DMS79 treated with DMSO at 0.1 percent for 48 hours (cell line): ENCODE data around the gene DHX38.
A peak's percentile ranks its signal among the peaks of the same experiment; 100 is the strongest.

Experiments used
- DNase-seq: peaks from one replicate; lab custom pipeline; 2025; lab: John Stamatoyannopoulos, UW

DHX38 gene

DNA sequence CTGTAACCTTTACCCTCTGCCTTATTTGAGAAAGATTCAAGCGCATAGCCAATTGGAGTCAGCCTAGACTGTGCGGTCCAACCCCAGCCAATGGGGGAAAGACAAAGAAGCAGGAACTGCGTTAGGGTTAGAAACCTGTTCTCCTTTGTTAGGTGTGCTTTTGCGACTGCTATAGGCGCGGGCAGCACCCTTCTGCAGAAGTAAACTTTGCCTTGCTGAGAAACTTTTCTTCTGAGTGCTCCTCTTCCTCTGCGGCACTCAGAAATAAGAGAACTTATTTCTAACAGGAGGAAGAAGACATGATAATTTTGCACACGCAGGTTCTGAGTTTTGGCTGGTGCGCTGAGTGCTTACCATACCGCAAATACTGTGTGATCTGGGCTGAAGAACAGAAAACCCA is 9.2 kb upstream of the DHX38 start:
- no peak for DNase-seq

DNA sequence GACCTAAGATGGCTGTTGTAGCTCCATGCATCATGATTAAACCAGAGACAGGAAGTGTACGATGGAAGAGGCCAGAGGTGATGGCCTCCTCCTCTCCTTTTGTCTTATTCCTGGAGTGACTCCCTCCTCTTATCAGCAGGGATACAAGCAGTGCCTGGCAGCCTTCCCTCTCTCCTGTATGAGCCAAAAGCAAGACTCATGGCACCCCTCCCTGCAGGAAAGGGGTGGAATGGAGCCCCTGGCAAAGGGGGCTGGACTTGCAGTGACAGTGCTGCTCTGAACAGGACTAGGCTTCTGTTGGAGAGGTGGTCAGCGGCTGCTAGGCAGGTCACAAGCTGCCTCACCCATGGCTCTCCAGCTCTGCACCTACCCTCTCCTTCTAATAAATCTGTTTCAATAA is 8.6 kb upstream of the DHX38 start:
- DNase-seq, result no peak

DNA sequence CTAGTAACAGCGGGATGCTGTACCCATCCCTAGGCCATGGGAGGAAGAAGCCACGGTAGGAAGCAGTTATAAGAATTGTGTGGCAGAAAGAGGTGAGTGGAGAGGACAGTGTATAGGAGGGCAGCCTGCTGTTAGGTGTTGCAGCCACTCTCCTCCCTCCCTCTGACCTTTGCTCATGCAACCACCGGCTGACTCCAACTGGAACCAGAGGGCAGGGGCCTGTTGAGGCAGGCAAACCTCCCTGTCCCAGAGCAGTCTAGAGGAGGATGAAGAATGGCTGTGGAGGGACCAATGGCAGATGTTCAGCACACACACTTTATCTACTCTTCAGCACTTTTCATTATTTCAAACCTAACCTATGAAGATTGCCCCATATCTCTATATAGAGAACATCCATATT is 2.4 kb upstream of the DHX38 start:
- no peak for DNase-seq

DNA sequence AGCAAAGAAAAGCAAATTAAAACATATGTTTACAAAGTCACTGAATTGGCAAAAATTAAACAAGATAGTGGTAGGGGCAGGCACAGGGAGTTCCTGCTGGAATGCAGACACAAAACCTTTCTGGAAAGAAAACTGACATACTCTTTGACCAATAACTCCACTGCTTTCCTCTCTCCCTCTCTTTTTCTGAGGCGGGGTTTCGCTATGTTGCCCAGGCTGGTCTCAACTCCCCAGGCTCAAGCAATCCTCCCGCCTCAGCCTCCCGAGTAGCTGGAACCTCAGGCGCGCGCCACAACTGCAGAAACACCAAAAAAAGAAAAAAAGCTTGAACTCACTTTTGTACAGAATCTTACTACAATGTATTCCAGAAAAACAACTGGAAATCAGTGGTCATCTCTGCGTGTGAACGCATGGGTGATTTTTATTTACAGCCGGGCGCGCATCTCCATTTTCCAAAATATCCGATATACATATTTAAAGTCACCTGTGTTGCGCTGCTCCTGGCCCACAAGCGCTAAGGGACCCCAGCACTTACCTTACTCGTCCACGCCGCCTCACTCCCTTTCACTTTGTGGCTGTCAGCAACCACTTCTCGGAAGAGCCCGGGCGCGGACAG is 707 bp upstream of the DHX38 start:
- DNase-seq, result no peak

DNA sequence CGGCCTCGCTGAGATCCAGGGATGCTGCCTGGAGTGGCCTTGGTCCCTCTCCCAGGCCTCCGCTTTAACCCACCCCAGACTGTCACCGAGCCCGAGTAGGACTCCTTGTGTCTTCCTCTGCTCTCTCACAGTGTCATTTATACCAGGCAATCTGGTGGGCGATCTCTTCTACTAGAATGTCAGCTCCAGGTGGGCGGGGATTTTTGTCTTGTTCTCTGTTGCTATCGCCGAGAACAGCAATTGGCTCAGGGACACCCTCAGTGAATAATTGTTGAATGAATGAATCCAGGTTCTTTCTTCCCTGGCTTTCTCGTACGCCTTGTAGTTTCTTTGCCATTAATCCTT is 591 bp downstream of the DHX38 start:
- DNase-seq, result no peak

DNA sequence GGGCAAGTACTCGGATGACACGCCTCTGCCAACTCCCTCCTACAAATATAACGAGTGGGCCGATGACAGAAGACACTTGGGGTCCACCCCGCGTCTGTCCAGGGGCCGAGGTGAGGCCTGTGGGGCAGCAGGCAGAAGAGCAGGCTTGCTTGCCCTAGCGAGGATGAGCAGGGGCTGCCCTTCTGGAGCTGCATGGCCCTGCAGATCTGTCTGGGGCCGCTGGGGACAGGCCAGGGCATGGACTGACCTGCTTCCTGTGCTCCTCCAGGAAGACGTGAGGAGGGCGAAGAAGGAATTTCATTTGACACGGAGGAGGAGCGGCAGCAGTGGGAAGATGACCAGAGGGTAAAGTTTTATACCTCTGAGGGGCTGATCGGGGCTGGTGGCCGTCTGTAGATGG is 5.3 kb downstream of the DHX38 start:
- DNase-seq, result no peak

DNA sequence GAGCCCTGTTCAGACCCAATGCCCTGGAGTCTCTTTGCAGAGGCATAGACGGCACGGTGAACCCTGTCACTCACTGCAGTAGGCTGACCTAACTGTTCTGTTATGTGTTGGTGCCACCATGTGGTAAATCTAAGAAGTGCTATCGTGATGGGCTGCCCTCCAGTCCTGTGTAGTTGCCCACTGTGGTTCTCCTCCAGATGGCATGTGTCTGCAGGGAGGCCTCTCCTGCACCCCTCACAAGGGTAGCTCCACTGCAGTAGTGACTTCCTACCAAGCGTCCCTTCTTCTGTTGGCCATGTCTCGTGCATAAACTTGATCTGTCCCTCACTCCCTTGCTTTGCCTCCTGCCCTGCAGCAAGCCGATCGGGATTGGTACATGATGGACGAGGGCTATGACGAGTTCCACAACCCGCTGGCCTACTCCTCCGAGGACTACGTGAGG is 5.8 kb downstream of the DHX38 start:
- peak; percentile 11 for DNase-seq

DNA sequence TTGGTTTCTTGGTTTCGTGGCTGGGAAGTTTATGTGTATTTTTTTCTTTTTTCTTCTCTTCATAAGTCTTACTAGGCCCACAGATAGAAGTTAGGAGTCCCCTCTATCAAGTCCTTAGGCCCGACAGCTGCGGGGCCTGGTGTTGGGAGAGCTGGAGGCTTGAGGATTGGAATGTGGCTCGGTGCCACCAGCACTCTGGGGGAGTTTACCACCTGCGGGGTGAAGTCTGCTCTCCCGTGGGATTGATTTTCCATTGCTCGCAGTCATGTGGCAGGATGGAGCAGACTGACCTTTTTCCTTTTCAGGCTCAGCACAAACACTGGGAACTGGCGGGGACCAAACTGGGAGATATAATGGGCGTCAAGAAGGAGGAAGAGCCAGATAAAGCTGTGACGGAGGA is 7.5 kb downstream of the DHX38 start:
- no peak for DNase-seq

DNA sequence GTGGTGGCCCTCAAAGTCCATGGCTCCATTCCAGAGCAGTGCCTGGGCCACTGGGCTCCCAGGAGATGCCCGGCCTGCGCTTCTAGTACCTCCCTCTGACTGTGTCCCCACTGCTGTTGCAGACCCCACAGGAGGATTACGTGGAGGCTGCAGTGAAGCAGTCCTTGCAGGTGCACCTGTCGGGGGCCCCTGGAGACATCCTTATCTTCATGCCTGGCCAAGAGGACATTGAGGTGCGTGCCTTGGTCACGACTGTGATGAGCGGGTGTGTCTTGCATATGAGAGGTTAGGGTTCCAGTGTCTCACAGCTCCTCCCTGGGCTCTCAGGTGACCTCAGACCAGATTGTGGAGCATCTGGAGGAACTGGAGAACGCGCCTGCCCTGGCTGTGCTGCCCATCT is 11.3 kb downstream of the DHX38 start:
- no peak for DNase-seq

DNA sequence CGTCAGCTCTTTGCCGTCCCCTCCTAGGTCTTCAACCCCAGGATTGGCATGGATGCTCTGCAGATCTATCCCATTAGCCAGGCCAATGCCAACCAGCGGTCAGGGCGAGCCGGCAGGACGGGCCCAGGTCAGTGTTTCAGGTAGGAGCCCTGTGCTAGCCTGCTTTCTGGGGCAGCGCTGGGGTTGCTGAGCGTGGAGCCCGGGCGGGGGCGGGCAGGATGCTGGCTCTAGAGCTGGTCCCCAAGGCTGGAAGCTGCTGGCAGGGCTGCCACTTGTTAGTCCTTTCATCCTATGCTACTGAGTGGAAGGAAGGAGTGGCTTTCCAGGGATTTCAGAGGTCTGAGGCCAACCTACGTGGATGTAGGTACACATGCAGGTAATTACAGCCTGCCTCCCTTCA is 12.3 kb downstream of the DHX38 start:
- DNase-seq, result no peak

DNA sequence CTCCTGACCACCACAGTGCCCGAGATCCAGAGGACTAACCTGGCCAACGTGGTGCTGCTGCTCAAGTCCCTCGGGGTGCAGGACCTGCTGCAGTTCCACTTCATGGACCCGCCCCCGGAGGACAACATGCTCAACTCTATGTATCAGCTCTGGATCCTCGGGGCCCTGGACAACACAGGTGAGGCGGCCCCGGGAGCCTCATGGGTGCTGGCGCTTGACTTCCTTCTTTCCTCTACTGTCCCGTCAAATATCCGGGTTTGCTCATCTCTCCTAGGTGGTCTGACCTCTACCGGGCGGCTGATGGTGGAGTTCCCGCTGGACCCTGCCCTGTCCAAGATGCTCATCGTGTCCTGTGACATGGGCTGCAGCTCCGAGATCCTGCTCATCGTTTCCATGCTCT is 13.7 kb downstream of the DHX38 start:
- DNase-seq, result no peak

DNA sequence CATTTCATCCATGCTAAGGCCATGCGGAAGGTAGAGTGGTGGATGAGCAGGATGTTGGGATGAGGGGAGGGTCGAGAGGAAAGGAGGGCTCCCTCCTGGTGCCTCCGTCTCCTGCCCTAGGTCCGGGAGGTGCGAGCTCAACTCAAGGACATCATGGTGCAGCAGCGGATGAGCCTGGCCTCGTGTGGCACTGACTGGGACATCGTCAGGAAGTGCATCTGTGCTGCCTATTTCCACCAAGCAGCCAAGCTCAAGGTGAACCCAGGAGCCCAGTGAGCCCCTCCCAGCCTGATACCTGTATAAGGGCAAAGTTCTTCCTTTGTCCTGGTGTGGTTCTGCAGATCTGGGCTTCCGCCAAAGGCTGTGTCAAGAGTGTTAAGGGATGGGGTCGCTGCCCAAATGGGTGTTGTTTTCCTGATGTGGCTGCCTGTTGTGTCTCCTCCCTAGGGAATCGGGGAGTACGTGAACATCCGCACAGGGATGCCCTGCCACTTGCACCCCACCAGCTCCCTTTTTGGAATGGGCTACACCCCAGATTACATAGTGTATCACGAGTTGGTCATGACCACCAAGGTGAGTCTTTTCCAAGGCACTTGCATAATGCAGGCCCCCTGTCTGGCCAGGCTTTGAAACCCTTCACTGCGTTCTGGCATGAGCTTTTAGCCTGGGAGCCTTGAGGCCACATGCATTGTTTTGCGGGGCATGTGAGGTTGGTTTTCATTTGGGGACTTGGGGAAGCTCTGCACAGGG is 14.9 kb downstream of the DHX38 start:
- no peak for DNase-seq

DNA sequence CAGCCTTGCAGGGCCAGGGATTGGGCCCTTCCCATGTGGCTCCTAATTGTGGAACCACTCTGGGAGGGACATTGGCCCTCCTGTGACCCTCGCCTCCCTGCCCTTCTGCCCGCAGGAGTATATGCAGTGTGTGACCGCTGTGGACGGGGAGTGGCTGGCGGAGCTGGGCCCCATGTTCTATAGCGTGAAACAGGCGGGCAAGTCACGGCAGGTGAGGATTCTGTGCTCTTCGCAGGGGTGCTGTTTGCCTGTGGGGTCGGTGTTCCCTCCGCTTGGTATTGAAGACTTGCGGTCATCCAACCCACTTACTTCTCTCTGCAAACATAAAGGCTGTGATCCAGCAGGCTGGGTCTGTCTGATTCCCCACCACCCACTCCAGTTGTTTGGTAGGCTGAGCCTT is 15.7 kb downstream of the DHX38 start:
- DNase-seq, result no peak

DNA sequence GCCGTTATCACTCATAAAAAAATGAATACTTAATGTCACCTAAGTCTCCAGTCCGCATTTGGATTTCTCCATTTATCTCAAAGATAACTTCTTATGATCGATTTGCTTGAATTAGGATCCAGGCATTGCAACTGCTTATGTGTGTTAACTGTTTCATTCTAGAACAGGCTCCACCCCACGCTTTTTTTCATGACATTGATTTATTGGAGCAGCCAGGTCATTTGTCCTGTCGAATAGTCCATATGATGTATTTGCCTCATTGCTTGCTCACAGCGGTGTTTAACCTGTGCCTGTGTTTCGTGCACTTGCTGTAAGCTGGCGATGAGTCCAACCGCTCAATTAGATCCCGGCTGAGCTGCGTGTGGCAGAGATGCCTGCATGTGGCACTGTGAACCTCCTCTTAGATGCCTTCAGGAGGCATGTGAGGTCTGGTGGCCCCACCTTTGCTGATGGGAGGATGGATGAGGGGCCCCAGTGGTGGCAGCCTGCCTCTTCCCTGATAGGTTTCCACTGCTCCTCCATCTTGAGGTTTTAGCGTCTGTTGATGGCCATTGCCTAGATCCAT is 16.4 kb downstream of the DHX38 start:
- no peak for DNase-seq

DNA sequence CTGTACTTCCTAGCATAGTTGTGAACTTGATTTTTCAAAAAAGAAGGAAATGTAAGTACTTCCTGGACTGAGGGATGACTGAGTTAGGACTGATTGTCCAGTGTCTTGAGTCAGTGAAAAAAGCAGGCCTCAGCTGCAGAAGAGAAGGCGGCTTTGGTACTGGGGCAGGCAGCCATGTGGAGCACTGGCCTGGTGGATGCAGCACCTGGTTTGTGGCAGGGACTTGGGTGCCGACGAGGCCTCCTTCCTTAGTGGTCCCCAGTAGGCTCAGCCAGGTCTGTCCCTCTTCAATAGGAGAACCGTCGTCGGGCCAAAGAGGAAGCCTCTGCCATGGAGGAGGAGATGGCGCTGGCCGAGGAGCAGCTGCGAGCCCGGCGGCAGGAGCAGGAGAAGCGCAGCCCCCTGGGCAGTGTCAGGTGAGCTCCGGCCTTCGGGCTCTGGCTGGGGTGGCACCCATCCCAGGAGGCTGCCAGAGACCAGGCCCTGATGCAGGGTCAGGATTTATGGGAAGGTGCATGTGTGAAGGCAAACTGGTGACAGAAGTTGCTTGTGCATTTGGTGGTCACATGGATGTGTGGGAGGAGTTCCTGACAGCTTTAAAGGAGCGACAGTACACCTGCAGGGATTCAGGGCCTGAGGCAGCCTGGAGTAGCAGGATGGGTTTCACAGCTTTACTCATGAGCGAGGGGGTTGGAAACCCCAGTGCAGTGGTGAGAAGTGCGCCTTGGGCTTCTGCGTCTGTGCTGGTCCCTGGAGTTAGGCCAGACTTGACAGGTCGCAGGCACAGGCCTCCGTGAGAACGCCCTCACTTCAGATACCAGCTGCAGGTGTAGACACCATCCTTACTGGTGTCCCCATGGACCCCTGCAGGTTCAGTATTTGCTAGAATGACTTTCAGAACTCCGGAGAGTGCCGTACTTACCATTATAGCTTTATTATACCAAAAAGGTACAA is 17.3 kb downstream of the DHX38 start:
- DNase-seq, result no peak

DNA sequence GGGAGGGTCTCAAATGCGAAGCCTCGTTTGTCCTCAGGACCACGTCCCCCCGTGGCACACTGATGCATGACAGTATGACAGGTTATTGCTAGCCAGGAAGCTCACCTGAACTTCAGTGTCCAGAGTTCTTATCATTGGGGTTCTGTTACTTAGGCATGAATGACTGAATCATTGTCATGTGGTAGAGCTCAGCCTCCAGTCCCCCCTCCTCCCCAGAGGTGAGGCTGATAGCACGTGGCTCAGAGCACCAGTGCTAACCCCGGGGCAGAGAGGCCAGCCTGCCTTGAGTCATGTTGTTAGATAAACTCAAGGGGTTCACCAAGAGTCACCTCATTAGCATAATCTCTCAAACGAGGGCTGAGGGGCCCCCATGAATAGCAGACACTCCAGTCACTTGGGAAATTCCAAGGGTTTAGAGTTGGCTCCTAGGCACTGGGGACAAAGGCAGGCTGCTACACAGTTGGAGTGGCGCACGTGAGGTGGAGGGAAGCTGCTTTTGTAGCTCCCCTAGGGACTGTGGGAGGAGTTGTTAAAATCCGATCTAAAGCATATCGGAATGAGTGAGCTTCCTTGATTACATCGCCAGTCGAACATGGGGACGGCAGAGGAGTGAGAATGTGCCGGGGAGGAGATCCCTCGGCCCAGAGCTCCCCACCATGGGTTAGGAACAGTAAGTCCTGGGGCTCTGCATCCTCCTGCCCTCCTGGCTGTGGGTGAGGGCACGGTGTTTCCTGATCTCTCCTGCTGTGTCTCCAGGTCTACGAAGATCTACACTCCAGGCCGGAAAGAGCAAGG is 18.2 kb downstream of the DHX38 start:
- DNase-seq, result no peak

DNA sequence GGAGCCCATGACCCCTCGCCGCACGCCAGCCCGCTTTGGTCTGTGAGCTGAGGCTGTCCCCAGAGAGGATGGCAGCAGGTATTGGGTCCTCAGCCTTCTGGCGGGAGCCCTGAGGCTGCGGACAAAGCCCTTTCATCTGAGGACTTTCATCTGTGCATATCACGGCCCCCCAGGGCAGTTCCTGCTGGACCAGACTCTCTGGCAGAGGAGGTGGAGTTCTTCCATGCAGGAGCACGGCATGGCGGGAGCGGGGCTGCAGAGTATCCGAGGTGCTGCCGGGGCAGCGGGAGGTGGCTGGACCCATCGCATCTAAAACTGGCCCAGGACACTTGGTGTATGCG is 18.8 kb downstream of the DHX38 start:
- no peak for DNase-seq

DNA sequence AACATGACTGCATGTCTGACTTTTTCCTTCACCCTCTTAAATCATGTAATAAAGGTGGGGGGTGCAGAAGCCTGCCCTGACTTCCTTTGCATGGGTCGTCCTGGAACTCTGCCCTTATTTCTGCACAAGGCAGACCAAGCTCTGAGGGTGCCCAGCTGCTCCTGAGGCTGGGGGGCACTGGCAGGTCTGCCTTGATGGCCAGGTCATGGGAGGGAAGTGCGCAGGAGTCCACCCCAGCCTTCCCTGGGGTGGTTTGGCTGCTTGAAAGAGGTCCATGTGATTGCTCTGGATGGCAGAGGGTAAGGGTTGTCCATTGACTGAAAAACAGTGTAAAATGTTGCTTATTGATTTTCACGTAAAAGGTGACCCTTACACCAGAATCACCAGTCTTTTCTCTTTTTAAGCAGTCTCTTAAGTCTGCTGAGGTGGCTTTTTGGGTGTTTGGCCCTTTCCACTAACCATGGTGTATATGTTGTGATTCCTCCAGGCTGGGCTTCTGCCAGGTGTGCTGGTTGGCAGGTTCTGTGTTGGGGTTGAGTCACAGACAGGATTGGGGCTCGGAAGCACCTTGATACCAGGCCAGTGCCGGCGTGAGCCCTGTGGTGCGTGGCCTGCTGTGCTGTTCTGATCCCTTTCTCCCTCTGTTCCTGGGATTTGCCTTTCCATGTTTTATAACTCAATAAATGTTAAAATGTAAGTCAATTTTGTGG is 19.4 kb downstream of the DHX38 start:
- no peak for DNase-seq

DNA sequence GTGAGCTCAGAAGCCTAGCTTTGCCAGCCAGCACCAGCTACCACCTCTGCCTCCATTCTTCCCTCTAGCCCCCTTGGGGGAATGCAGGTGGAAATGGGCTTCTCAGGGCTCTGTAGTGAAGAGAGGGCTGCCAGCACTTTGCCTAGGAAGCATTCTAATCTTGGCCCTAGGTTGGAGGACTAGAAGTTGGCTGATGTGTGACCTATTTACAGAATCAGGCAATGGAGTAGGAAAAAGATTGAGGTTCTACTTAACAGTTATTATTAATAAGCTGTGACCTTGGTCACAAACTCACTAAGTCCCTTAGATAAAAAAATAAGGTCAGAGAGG is 19.9 kb downstream of the DHX38 start:
- DNase-seq, result no peak

DNA sequence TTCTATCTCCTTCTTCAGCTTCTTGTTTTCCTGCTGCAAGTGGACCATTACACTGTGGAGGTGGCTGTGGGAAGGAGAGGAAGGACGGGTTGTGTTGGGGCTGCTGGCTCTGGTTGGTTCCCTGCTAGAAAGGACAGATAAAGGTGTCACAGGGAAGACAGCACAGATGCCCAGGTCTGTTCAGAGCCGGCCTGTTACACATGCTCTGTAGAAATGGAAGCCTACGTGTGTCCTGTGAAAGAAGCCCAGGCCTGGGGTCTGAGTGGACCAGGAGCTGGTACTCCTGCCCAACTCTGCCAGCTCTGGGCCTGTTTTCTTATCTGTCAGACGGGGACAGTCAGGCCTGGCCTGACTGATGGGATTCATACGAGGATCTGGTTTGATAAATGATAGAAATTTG is 26.4 kb downstream of the DHX38 start:
- DNase-seq, result no peak

DNA sequence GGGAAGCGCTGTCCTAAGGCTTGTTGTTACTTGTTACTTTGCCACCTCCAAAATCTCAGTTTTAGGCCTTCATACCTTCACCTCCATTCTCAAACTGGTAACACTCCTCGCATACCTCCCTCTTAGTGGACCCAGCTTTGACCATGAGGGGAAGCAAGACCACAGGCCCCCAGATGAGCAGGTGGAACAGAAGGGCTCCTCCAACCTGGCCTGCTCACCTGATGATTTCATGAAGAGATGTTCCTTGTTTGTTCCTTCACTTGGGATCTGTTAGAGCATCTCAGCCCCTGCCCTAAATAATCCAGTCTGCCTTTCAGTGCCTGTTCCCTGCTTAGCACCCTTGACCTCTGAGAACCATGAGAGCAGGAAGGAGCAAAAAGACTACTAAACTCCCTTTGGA is 28.7 kb downstream of the DHX38 start:
- DNase-seq, result no peak

DNA sequence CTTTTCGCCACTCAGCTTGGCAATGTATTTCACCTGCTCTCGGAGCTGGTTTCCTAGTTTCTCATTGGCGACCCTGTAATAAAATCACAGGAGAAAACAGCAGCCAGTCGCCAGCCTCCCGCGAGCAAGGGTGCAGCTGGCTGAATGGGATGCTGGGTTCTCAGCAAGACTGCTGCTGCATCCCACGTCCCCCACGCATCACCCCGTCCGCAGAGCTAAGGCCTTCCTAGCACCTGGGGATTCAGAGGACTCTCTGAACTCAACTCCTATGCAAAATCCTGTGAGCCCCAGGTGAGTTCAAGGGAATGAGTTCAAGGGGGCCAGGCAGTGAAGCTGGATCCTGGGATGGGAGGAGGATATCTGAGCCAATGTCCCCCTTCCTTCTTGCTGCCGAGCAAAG is 29.3 kb downstream of the DHX38 start:
- no peak for DNase-seq
